PFSK-1 (cell line): ENCODE results near the gene ACTMAP.

Experiments used
- FOXP2 ChIP-seq: optimal IDR thresholded peaks from 2 replicates; pipeline ENCODE3; 2011; ENCODE audit warnings: borderline replicate concordance, control low read depth, inconsistent platforms; ENCODE audit not compliant: insufficient read depth; ENCODE audit errors: extremely low read length, extremely low read depth
- POLR2AphosphoS5 ChIP-seq: IDR thresholded peaks from 2 replicates; pipeline ENCODE4 v1.6.1; 2012; ENCODE audit warnings: low read depth, mild to moderate bottlenecking, control low read depth, low read length, moderate library complexity
- SIN3A ChIP-seq: IDR thresholded peaks from 2 replicates; pipeline ENCODE4 v1.6.1; 2012; ENCODE audit warnings: mild to moderate bottlenecking, low read length, moderate library complexity, borderline replicate concordance; ENCODE audit not compliant: insufficient read depth
- TAF1 ChIP-seq: IDR thresholded peaks from 2 replicates; pipeline ENCODE4 v1.6.1; 2012; ENCODE audit warnings: low read length, control low read depth, borderline replicate concordance; ENCODE audit not compliant: insufficient read depth
- TF ChIP-seq, protein P1 (sequence below), 2 experiments: IDR thresholded peaks; 2 replicates each; pipeline versions ENCODE4 v1.6.1 to v1.8.0; 2011 to 2012; ENCODE audit warnings: low read depth in 2 of 2, low read length in 2 of 2, control low read depth in 1 of 2, inconsistent platforms in 1 of 2, mild to moderate bottlenecking in 1 of 2, moderate library complexity in 1 of 2; ENCODE audit not compliant: insufficient read depth in 1 of 2

ACTMAP gene

DNA sequence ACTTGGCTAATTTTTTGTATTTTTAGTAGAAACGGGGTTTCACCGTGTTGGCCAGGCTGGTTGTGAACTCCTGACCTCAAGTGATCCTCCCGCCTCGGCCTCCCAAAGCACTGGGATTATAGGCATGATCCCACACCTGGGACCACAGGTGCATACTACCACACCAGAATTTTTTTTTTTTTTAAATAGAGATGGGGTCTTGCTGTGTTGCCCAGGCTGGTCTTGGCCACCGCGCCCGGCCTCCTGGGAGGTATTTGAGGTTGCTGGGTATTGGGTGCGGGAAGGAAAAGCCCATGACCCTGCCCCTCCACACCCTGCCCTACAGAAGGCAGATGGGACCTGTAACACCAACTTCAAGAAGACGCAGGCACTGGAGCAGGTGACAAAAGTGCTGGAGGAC lies 13.6 kb downstream of the ACTMAP start:
- no peak for TF ChIP-seq POLR2AphosphoS5

DNA sequence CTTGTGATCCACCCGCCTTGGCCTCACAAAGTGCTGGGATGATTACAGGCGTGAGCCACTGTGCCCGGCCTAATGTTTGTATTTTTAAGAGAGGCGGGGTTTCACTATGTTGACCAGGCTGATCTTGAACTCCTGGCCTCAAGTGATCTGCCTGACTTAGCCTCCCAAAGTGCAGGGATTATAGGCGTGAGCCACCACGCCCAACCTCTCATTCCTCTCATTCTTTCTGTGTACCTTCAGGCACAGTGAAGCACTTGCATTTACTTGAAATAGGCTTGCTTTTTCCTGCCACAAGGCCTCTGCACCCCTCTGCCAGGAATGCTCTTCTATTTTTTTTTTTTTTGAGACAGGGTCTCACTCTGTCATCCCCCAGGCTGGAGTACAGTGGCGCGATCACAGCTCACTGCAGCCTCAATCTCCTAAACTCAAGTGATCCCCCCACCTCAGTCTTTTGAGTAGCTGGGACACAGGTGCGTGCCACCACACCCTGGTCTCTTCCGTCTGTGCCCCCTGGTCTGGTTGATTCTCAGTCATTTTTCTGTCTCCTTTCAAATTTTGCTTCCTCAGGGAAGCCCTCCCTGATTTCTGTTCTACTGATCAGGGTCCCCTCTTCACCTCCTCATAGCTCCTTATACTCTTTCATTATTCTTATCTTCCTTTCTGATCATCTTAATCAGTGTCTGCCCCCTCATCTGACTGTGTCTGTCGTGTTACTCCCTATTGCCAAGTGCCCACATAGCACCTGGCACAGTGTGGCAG lies 15.1 kb downstream of the ACTMAP start:
- TF ChIP-seq SIN3A = no peak
- TF ChIP-seq TAF1 = no peak
- TF ChIP-seq, protein P1, sequence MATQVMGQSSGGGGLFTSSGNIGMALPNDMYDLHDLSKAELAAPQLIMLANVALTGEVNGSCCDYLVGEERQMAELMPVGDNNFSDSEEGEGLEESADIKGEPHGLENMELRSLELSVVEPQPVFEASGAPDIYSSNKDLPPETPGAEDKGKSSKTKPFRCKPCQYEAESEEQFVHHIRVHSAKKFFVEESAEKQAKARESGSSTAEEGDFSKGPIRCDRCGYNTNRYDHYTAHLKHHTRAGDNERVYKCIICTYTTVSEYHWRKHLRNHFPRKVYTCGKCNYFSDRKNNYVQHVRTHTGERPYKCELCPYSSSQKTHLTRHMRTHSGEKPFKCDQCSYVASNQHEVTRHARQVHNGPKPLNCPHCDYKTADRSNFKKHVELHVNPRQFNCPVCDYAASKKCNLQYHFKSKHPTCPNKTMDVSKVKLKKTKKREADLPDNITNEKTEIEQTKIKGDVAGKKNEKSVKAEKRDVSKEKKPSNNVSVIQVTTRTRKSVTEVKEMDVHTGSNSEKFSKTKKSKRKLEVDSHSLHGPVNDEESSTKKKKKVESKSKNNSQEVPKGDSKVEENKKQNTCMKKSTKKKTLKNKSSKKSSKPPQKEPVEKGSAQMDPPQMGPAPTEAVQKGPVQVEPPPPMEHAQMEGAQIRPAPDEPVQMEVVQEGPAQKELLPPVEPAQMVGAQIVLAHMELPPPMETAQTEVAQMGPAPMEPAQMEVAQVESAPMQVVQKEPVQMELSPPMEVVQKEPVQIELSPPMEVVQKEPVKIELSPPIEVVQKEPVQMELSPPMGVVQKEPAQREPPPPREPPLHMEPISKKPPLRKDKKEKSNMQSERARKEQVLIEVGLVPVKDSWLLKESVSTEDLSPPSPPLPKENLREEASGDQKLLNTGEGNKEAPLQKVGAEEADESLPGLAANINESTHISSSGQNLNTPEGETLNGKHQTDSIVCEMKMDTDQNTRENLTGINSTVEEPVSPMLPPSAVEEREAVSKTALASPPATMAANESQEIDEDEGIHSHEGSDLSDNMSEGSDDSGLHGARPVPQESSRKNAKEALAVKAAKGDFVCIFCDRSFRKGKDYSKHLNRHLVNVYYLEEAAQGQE (IDR thresholded peaks at IDR 0.05; ENCODE audit: insufficient read depth in 1 of 2, low read depth in 2 of 2, low read length in 2 of 2) = no peak
- TF ChIP-seq FOXP2 = no peak
- TF ChIP-seq POLR2AphosphoS5 = no peak

DNA sequence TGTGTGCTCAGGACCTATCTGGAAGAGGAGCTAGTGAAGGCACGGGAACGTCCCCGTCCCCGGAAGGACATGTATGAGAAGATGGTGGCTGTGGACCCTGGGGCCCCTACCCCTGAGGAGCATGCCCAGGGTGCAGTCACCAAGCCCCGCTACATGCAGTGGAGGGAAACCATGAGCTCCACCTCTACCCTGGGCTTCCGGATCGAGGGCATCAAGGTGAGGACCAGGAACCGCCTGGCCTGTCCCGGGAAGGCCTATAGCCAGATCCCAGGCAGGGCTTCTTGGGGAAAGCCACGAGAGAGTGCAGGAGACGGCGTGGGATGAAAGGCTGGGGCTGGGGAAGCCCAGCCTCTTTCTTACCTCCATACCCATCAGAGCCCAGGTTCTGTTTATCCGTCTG lies 17.1 kb downstream of the ACTMAP start:
- TF ChIP-seq SIN3A (no peak), POLR2AphosphoS5 (no peak), TAF1 (no peak)

DNA sequence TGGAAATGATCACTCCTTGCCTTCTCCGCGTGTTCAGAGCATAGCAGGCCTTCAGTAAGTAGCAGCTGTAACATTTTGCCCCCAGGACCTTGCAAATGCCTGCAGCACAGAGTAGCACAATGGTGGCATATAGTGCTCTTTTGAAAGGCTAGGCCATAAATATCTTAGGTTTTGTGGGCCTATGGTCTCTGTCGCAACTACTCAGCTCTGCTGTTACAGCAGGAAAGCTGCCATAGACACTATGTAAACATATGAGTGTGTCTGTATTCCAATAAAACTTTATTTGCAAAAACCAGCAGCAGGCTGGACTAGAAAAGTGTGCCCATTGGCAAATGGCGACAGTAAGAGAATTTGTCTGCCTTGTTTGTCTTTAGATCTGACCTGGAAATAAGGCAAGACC lies 24.0 kb downstream of the ACTMAP start:
- TF ChIP-seq TAF1 (no peak), SIN3A (no peak)

DNA sequence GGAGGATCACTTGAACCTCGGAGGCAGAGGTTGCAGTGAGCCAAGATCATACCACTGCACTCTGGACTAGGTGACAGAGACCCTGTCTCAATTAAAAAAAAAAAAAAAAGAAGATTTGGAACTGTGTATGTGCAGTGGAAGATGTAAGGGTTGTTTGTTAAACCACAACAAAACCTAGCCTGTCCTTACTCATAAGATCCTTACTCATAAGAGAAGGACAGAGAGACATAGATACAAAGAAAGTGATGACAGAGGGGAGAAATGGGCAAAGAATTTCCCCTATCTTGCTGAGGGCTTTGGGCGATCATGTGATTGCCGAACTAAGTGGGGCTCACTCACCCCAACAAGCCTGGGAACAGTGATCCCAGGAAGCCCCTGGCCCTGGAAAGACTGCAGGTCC lies 25.4 kb downstream of the ACTMAP start:
- TF ChIP-seq FOXP2 (no peak), SIN3A (no peak), TAF1 (no peak), POLR2AphosphoS5 (no peak)
- TF ChIP-seq, protein P1 (IDR thresholded peaks at IDR 0.05; ENCODE audit: insufficient read depth in 1 of 2, low read depth in 2 of 2, low read length in 2 of 2) = no peak

DNA sequence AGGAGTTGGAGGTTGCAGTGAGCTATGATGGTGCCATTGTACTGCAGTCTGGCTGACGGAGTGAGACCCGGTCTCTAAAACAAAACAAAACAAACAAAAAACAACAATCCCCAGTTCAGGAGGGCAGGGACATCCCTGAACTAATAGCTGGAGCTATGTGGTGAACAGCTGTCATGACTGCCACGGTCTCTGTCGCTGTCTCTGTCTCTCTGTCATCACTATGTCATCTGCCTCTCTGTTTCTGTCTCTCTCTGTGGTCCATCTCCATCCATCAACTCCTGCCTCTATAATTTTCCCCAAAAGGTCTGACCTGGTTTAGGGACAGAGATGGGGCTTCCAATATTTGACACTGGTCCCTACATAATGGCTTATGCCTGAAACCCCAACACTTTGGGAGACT lies 26.0 kb downstream of the ACTMAP start:
- TF ChIP-seq FOXP2 = no peak
- TF ChIP-seq POLR2AphosphoS5 = no peak
- no peak for TF ChIP-seq SIN3A
- TF ChIP-seq TAF1 = no peak
- TF ChIP-seq, protein P1 (IDR thresholded peaks at IDR 0.05; ENCODE audit: insufficient read depth in 1 of 2, low read depth in 2 of 2, low read length in 2 of 2) = no peak

DNA sequence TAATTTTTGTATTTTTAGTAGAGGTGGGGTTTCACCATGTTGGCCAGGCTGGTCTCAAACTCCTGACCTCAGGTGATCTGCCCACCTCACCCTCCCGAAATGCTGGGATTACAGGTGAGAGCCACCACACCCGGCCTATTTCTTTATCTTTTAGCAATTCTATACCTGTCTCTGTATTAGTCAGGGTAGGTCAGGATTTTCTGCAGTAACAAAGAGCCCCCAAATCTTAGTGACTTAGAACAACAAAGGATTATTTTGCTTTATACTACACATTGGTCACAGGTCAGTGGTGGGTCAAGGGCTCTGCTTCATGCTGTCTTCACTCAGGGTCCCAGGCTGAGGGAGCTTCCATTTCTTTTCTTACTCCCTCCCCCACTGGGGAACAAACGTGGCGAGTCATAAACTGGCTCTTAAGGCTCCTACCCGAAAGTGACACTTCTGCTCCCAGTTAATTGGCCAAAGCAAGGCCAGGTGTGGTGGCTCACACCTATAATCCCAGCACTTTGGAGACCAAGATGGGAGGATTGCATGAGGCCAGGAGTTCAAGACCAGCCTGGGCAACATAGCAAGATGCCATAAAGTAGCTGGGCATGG lies 26.5 kb downstream of the ACTMAP start:
- TF ChIP-seq FOXP2 (no peak), SIN3A (no peak), TAF1 (no peak), POLR2AphosphoS5 (no peak)
- TF ChIP-seq, protein P1 (IDR thresholded peaks at IDR 0.05; ENCODE audit: insufficient read depth in 1 of 2, low read depth in 2 of 2, low read length in 2 of 2) = no peak
